NCI-H226 (cell line): ENCODE data around the gene NXN.
A peak's percentile ranks its signal among the peaks of the same experiment; 100 is the strongest.

ENCODE experiments used
- DNase-seq: peaks from one replicate; pipeline ENCODE4 v3.0.0-alpha.2; 2015

NXN gene

DNA sequence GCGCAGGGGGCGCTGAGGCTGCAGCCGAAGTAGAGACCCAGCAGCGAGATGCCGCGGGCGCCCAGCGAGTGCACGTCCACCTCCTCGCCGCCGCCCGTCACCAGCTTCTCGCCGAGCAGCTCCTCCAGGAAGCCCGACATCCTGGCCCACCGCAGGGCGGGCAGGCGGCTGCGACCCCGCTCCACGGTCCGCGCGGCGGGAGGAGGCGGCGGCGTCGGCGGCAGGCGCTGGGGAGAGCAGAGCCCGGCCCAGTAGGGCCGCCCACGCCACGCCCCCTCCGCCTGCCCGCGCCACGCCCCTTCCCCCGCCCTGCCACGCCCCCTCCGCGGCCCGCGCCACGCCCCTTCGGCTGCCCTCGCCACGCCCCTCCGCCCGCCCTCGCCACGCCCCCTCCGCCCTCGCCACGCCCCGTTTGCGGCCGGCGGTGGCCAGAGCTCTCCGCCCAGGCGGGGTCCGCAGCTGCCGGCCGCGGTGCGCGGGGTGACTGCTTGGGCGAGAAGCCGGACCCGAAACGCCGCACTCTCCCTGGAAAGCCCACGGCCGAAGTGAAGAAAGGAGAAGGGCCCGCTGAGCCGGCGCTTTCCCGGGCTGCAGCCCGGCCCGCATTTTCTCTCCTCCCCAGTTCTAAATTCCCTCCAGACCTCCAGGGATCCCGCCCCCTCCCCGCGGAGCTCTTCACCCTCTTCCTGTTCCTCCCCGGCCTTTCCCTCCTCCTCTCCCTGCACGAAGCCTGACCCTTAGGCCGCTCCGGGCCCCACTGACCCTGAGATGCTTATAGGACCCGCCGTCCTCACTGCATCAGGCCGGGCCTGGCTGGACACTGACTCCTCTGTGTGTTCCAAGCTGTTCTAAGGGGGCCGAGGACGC, at the start of gene NXN:
NXN (minus strand) TSS at position 238 of the 867 bp plus-strand sequence.
- DNase-seq, result peak; percentile 56

DNA sequence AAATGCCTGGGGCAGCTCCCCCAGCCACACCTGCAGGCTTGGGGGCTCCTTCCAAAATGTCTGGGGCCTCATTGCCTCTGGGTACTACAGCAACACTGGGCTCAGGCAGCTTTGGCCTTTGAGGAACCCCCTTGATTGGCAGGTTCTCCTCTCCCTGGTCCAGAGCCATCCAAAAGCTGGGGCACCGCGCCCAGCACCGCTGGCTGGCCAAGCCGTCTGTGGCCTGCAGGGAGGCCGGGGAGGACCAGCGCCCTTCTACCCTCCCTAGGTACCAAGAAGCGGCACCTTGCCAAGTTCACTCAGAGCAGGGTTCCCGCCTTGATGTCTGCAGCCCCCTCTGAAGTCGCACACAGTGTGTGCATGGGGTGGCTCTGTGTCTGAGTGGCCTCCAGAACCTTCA, 47.5 kb upstream of the NXN start:
- DNase-seq, result no peak

DNA sequence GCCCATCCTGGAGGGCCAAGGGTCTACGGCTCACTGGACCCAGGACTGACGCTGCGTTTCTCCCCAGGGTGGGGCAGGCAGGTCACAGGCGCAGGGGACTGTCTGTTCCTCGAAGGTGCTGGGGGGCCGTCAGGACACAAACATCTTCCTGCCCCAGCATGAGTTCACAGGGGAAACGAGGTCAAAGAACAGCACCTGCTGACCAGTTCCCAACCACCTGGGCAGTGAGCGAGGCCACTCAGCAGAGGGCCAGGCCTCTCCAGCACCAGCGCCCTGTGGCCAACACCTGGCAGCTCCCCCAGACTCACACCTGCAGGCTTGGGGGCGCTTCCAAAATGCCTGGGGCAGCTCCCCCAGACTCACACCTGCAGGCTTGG, 47.0 kb upstream of the NXN start:
- no peak for DNase-seq

DNA sequence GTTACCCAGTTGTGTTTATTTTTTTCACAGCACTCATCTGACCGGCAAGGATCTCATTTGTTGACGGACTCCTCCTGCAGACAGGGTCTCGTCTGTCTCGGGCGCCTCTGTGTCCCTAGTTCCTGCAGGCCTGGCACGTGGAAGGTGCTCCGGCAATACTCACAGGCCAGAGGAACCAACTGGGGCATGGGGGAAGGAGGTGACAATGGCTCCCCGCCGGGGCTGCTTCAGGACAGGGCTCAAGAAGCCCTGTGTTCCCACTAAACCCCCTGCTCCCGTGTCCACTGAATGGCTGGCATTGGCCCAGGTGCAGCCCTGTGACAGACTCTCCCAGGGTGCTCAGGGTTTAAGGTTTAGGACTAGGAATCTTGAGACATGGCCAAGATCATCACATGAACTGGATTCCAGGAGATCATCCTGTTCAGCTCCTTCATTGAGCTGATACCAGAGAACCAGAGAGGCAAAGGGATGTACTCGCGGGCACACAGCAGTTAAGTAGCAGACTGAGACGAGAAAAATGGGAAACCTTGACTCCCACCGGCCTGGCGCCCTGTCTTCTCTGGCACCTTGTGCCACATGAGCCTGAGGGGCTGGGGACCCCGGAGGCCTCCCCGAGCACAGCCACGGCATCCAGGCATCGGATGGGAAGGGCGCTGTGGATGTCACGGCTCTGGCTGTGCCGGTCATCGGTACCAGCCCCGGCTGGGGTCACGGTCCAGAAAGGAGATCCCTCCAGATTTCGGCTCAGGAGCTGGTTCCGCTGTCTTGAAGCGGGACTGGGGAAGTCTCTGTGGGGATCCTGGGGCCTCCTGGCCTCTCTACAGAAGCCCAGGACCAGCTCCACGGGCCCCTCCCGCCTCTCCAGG, 46.4 kb upstream of the NXN start:
- no peak for DNase-seq

DNA sequence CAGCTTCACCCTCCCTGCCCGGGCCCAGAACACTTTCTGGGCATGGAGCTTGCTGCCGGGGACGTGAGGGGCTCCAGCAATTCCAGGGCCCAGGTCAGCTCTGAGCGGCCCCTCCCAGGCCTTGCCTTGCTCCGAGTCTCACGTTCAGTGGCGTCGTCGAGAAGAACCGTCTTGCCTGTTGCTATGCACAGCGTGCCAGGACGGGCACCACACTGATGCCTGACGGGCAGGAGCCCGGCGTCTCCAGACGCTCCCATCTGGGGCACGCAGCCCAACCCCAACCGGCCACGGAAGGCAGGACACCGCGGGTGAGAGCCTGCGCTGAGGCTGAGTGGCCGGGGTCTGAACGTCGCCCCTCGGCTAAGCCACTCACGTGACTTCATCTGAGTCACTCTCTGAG, 44.5 kb upstream of the NXN start:
- DNase-seq, result no peak

DNA sequence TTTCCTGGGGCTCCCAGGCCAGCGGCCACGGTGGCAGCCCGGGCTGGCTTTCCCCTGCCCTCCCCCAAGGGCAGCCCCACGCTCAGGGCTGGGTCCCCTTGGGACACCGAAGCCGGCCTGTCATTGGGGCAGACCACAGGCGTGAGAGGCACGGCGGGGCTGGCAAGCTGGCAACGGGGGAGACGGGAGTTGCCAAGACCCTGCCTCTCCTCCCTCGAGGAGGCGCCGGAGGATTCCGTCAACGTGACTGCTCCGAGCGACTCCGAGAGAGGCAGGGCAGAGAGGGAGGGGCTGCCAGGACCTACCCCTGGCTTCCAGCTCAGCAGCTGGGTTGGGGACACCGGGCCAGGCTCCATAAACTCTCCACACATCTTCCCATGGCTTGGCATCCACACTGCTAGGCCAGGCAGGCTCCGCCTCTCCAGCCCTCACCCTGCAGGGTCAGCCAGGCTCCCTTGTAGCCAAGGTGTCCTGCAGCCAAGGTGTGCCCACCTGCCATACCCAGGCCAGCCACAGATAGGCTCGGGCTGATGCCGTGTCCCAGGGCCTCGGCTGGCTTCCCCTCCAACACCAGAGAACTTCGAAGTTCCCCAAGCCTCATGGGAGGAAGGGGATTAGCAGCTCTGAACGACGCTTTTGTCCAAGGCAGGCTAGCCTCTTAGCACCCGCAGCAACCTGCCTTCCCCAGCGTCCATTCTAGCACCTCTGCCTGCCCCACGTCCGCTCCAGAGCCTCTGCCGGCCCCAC, 42.9 kb upstream of the NXN start:
- DNase-seq, result no peak

DNA sequence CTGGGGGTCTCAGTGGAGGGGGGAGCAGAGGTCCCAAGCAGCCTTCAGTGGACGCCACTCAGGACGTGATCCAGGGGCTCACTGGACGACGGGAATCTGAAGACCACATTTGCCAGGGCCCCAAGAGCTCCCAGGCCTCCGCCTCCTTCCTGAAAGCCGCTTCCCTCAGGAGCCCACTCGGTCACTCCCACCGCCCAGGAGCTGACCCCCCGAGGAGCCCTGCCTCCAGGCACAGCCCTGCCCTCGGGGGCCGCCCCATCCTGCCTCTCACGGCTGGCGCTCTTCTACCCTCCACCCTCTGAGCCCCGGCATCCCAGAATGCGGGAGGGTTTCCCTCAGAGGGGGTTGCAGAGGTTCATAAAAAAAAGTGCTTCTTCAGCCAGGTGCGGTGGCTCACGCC, 41.6 kb upstream of the NXN start:
- no peak for DNase-seq

DNA sequence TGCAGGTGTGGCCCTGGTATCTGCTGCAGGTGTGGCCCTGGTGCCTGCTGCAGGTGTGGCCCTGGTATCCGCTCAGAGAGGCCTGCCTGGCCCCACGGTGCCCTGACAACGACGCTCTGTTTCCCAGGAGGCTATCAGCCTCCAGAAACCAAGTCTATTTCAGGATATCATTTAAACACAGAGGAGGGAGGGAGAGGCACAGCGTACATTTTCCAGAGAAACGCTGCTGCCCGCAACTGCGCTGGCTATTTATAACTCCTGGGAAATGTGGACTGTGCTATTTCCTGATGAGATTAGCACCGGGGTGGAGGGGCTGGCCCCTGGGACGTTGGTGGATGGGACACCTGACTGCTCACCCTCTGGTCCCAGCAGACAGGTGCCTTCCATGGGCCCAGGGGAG, 39.9 kb upstream of the NXN start:
- DNase-seq, result no peak

DNA sequence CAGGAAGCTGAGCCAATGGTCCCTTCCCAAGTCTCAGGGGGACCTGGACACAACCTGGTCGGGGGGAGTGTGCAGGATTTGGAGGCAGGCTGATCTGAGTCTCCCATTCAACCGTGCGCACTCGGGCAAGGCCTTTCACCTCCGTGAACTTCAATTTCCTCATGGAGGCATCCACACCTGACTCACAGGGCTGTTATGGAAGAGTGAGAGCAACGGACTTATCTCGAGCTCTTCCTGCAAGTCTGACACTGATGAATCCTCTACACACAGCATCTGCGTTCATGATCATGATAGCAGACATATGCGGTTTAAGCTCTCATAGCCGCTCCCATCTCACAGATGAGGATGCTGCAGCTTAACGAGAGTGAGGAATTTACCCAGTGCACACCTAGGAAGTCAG, 39.0 kb upstream of the NXN start:
- no peak for DNase-seq

DNA sequence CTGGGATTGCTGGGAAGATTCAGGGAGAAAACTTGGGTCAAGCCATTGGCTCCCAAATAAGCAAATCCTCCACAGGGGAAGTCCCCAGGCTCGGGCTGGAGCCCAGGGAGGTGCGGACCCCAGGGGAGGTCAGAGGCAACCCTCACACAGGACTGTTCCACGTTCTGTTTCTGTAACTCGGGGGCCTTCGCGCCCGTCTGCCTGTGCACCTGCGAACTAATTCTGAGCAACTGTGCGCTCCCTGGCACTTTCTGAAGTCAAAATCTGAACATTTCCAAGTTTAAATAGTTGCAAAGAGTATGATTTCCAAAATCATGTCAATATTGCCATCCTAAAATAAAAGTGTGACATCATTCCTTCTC, 34.1 kb upstream of the NXN start:
- no peak for DNase-seq

DNA sequence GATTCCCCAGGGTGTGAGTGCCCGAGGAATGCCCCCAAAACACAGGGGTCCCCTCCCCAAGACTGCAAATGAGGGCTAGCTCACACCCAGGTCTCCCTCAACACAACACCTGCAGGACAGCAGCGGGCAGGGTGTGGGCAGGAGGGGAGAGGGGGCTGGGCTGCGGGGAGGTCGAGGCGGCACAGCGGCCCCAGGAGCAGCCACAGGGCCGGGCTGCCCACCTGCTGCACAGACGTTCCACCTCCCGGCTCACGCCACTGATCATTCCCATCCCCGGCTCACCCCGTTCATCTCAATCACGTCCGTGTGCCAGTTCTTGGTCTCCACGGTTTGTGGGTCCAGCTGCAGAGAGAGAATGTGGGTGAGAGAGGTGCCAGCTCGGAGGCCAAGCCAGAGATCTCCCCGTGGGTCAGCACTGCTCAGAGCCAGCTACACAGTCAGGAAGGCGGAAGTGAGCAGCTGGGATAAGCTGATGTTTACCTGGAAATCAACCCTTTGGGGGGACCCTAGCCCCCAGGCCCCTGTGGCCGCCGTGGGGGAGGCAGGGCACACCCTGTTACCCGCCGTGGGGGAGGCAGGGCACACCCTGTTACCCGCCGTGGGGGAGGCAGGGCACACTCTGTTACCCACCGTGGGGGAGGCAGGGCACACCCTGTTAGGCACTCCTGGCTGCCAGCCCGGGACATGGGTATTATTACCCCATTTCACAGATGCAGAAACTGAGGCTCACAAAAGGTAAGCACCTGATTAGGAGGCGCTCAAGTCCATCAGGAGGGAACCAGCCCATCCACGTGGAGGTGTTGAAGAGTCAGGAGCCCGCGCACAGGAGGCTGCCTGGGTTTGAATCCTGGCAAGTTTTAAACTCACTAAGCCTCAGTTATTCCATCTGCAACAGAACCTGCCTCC, 33.5 kb upstream of the NXN start:
- DNase-seq, result no peak

DNA sequence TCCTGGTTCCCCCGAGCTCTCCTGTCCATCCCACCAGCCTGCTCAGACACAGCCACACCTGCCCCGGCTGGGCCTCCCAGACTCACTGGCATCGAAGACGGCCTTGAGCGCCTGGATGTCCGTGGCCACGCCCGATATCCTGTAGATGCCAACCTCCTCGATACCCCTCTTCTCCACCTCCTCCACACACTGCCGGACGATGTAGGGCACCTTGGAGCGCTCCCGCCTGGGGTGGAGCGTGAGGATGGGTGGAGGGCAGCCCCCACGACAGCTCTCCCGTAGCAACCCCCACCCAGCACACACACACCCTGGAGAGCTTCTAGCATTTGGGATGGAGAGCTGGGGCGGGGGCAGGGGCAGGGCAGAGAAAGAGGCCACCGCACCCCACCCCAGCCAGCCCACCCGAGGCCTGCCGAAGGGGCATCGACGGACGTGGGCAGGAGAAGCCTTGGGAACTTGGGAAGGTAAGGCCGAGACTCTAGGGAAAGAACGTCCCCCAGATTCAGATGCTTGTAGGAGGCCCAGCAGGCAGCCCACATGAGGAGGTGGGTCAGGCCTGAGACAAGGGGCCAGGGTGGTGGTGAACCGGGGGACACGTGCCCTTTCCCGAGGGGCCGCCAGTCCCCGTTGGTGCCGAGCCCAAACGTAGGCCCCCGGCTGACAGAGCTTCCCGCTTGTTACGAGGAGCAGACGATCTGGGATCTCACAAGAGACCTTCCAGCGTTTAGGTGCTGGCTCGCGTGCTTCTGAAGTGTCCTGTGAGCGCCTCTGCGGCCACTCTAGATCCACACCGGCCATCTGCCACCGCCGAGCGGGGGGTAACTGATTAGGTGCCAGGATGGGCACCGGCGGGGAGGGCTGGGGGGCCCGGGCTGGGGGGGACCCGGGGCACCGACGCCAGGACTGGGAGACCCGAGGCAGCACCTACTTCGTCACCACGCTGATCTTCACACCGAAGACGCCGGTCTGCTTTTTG, 32.5 kb upstream of the NXN start:
- DNase-seq, result no peak

DNA sequence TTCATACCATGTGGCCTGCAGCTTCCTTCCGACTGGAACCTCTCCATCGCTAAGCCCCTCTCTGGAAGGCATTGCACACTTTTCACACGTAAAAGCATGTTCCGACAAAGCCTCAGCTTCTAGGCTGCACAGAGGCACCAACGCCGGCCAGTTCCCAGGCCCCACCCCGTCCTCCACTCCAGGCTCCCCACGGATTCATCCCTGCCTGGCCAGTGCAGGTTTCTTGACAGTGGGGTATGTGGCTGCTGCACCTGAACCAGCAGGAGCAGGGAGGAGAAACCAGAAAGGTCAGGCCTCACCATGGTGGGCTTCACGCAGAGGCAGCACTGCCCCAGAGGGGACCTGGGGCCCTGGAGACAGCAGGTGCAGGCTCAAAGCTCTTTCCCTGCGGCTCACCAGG, 31.6 kb upstream of the NXN start:
- no peak for DNase-seq

DNA sequence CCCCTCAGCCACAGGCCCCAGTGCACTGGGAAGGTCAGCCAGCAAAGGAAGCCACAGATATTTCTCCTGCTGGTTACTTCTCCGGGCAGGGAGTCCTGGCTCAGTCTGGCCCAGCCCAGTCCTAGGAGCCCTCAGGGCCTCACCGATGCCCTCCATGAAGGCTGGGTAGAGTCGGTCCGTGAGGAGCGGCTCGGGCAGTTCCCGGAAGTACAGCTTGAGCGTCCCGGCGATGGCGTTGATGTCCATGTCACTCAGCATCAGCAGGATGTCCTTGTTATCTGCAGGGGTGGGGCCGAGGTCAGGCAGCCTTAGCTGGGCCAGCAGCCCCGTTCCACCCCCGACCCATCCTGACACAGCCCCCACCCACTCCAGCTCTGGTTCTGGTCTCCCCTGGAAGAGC, 31.0 kb upstream of the NXN start:
- DNase-seq, result no peak

DNA sequence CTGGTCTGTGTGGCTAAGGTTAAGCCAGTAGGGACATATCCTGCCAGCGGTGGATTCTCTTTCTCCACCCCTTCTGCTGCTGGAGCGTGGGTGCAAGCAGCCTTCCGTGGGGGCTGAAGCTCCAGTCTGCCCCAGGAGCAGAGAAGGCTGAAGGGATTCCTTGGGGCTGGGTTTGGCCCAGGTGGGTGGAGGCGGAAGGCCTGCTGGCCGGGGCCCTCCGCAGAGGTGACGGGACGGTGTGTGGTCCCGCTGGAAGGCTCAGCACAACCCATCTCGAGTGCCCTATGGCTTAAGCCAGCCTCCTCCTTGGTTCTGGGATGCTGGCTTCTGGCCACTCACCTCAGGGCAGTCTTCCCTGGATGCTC, 30.5 kb upstream of the NXN start:
- DNase-seq, result no peak

DNA sequence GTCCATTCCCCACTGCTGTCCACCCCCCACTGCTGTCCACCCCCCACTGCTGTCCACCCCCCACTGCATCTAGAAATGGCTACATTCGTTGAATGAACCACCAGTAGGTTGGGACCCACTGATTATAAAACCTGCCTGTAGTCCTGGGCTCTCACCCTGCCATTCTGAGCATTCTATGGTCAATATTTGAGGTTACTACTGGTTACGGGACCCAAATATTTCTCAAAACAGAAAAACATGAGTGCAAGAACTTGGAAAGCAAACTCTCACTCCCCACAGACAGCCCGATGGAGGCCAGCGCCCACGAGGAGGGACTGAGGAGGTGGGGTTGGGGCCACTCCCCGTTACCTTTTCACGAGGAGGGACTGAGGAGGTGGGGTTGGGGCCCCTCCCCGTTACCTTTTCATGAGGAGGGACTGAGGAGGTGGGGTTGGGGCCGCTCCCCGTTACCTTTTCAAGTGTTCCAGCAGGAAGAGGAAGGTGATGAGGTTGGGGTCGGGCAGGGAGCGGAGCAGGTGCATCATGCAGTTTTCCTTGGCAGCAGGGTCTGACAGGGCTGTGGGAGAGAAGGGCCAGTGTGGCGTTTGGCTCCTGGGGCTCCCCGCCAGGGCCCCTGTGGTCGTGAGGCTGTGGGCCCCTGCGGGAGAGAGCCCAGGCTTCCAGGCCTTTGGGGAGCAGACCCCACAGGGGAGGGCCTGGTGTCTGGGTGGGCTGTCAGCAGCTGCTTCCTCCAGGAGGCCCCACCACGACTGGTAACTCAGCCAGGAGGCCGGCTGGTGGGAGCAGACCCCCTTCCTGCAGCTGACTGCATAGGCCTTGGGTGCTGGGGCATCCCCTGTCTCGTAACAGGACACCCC, 29.9 kb upstream of the NXN start:
- DNase-seq, result no peak

DNA sequence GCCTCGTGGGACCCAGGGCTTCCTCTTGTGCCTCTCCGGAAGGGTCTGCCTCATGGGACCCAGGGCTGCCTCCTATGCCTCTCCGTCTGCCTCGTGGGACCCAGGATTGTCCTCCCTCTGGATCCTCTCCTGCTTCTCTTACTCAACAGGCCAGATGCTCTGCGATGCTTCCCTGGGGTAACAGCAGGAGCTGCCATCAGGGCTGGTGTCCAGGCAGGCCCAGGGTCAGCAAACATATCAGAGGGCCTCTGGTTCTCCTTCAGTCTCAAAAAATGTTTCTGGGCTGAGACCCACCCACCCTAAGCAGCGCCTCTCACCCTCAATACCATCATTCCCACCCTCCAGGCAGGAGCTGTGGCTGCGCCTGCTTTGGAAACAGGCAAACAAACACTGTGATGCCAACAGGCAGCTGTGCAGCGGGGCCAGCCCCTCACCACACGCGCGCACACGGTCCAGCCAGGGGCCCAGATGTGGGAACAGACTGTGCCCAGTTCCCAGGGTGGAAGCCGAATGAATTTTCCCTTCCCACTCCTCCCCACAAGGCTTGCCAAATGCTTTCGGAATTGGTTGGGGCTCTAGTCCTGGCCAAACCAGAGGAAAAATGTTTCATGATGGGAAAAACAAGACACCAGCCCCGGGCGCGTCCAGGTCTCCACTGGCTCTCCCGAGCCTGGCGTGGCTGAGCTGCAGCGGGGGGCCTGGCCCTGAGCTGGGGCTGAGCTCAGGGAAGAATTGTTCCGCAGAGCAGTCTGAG, 28.6 kb upstream of the NXN start:
- DNase-seq, result no peak

DNA sequence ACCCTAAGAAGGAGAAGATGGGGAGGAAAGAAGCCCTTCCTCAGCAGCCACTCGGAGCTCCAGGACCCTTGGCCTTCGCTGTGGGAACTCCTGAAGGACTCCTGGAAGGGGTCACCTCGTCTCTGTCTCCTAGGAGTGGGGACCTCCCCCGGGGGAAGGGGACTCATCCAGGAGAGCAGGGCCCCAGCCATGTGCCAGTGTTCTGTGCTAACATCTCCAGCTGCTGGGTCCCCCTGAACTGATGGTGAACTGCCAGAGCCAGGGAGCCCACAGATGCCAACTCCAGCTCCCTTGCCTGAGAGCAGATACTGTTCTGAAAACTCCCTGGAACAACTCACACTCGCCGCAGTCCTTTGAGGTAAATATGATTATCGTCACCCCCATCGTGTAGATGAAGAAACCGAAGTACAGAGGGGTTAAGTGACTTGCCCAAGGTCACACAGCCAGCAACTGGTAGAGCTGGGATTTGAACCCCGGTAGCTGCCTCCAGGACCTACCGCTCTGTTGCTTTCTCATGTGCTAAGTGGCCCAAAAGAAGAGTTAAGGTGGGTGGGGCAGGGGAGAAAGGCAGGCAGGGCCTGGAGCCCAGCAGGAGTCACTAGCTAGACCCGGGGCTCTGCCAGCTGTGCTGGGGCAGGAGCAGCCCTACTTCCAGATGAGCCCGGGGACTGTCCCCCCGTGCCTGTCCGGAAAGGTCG, 27.9 kb upstream of the NXN start:
- no peak for DNase-seq

DNA sequence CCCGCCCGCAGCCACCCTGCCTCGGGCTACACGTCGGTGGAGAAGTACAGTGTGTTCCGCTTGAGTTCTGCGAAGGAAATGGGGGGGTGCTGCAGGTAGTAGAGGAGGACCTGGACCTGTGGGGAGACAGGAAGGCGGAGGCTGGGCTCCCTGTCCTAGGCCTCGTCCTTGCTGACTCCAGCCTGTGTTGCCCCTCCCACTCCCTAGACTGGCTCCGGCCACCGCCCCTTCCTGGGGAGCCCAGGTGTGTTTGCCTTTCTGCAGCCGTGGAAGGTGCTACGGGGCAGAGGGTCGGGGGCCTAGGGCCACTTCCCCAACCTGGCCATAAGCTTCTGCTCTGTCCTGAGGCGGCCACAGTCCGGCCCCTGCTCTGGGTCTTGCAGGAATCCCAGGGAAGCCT, 26.5 kb upstream of the NXN start:
- no peak for DNase-seq
